GM18508 (cell line): ENCODE data around the gene FOXRED2.

ENCODE experiments used
- ATAC-seq: cut with Tn5 transposase; IDR thresholded peaks from one replicate; pipeline ENCODE4 v1.9.1; 2021; ENCODE audit warnings: moderate number of reproducible peaks; ENCODE audit not compliant: insufficient read depth, unreplicated experiment

FOXRED2 gene

DNA sequence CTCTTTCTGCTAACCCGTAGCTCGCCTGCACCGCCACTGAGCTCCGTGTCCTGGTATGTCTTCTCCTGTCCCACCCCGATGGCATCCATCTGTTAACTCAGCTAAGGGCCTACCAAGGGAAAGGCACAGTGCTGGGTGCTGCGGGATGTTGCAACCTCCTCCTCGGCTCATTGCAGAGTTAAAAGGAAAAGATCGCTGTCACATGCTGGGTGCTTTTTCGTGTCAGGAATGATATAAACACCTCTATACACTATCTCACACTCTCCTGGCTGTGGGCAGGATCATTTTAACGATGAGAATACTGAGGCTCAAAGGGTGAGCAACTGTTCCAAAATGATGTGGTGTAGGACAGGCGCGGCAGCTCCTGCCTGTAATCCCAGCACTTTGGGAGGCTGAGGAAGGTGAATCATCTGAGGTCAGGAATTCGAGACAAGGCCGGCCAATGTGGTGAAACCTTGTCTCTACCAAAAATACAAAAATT lies 35.5 kb downstream of the FOXRED2 start:
- ATAC-seq, result no peak

DNA sequence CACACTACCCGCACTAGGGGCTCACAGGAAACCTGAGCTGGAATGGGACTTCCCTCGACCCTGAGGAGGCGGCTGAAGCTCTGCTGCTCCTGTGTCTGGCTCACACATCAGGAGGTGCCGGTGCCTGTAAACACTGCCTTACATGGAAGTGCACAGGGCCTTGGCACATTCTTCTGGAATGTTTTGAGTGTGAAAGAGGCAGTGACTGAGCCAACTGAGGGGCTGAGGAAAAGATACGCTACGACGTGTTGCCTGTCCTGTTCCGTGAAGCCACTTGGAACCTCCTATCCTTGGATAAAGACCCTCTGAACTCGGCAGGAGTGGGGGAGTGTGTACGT lies 35.9 kb downstream of the FOXRED2 start:
- no peak for ATAC-seq

DNA sequence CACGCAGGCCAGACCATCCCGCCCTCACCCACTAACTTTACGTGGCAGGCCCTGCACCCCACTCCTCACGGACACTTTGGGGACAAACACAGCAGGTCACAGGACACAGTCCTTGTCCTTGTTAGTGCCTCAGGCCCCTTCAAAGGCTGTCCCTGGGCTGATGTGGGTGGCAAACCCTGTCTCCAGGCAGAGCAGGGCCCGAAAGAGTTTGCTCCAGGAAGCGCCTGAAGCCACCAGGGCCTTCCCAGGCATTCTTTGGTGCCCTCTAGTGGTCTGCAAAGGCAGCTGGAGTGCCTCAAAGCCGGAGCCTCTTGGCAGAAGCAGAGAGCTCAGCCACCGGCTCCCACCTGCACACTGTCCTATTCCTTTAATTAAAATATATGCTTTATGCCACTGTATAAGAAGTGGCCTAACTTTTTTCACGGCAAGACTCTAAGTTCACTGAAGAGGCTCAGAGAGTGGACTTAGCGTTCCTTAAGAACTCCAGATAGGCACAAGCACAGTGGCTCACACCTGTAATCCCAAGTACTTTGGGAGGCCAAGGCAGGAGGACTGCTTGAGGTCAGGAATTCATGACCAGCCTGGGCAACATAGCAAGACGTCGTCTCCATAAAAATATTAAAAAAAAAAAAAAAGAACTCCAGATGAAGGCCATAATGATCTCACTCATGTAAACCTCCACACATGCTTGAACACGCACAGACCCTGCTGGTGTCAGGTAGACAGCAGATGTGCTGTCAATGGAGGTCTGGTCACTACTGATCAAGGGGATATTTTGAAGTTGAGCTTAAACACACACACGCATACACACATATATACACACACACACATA lies 36.5 kb downstream of the FOXRED2 start:
- no peak for ATAC-seq

DNA sequence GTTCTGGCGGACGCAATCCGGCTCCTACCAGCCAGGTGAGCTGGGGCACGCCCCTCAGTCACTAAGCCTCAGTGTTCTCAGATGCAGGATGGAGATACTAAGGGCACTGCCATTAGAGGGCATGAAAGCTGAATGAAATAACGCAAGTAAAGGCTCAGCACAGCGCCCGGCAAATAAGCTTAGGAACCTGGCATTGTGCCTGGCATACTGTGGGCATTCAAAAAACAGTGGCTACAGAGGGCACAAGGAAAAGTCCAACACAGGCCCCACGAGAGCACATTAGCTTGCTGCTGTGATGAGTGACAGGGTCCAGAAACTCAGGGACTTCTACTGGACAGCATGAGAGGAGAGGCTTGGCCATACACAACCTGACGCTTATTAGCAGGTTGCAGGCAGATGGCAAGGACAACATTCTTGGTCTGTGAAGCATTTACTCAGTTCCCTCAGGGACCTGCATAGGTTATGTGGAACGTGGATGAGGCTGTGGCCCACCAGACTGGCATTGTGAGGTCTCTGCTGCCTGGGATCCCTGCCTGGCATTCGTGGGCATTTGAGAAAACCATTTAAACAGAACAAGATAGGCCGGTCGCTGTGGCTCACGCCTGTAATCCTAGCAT lies 37.6 kb downstream of the FOXRED2 start:
- no peak for ATAC-seq

DNA sequence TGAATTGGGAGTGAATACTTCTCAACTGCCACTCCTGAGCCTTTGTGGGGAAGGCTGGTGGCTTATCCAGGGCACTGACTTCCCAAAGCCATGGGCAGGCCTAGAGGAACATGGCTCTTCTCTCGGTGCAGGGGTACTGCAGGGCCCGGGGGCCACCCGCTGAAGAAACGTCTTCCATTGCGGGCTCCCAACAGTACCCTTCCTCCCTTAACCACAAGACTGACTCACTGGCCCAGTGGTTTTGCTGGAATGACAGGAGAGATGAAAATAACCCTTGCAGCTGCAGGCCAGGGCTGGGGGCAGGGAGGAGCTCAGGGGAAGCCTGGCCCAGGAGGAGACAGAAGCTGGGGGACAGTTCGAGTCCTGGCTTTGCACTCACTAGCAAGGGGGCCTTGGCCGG lies 38.9 kb downstream of the FOXRED2 start:
- no peak for ATAC-seq

DNA sequence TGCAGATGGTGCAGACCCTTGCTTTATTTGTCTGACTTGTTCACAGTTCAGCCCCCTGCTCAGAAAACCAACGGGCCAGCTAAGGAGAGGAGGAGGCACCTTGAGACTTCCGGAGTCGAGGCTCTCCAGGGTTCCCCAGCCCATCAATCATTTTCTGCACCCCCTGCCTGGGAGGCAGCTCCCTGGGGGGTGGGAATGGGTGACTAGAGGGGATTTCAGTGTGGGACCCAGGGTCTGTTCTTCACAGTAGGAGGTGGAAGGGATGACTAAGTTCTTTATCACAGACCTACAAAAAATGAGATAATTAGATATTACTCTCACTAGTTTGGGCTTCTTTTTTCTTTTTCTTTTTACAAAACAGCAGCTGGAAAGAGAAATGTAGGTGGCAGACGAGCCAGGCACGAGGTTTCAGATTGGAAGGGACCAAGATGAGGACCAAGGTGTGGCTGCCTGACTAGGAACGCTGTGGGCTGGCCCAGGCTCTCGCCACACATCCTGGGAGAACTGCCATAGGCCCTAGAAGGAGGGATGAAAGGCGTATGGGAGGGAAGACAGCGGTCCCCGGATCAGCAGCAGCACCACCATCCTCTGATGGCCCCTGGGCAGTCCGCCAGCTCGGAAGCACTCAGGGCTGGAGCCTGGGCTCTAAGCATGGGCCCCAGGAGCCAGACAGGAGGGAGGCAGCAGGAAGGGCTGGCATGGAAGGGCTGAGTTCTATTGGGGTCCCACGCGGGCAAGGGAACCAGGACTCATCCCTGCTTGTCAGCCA lies 39.6 kb downstream of the FOXRED2 start:
- no peak for ATAC-seq

DNA sequence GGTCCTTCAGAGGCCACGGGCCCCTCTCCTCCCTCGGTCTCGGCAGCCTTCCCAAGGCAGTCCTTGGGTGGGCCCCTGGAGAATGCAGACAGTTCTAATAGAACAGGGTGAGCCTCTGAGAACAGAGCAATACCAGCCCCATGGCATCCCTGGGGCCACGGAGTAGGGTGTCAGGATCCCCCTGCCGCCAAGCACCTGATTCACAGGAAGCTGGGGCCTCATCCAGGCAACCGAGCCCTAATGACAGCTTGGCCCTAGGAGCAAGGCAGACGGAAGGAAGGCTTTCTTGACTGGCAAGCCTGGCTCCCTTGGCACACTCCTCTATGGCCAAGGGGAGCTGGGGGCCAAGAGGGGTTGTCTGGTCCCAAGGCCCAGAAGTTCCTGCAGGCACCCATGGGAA lies 40.6 kb downstream of the FOXRED2 start:
- ATAC-seq, result no peak

DNA sequence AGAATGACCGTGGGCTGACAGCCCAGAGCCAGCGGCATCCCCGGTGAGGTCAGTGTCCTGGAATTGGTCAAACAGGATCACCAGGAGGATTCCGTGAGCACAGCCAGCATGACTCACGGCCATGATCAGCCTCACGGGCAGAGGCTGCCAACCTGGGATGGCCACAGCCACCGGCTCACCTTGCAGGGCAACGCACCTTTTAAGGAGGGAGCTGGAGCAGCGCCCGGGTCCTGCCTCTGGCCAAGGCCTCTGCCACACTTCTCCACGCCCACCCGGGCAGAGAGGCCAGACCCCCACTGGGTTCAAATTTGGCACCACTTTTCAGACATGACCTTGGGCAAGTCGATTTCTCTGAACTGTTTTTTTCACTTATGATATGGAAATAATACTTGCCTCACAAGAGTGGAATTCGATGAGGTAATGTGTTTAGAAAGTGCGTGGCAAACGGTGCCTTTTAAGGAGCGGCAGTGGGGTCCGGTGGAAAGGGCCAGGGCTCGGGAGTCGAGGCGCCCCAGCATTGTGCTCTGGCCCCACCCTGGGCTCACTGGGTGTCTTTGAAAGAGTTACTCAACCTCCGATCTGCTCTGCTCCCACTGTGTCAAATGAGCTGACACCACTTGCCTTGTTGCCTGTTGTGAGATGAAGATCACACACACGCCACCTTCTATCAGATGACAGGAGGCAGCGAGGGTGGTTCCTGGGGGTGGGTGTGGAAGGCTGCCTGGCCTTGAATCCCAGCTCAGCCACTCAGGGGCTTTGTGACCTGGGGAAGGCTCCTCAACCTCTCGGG lies 41.4 kb downstream of the FOXRED2 start:
- ATAC-seq, result no peak

DNA sequence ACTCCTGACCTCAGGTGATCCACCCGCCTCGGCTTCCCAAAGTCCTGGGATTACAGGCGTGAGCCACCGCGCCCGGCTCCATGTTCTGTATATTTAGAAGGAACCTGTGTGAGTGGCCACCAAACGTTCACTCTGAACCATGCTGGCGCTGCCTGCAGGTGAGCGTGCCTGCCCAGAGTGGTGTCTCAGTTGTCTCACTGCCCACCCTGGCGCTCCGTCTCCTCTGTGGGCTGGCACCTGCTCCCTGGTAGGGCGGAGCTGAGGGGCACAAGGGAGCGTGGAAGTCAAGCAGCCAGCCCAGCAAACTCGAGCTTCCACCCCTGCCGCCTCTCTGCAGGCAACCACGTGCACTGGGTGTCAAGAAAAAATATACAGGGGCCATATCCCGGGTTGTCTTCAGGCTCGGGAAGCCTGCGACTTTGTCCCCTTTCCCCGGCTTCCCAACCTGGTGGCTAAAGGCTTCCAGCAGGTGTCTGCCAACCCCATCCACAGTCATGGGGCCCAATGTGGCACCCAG lies 42.1 kb downstream of the FOXRED2 start:
- no peak for ATAC-seq

DNA sequence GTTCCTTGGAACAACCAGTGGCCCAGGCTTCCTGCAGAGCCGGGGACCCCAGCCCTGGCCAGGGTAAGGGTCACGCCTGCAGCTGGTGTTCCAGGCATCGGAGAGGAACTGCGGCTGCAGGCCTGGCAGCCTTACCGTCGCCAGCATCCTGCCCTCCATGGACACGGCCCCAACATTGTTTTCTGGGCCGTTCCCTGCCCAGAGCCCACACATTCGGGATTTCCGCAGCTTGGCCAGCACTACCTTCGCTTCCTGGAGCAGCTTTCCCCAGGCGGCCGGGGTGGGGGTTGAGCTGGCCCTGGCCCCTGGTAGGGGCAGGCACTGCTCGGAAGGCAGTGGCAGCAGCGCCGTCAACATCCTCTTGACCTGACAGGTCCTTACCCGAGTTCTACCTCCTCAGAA lies 43.1 kb downstream of the FOXRED2 start:
- ATAC-seq, result no peak

DNA sequence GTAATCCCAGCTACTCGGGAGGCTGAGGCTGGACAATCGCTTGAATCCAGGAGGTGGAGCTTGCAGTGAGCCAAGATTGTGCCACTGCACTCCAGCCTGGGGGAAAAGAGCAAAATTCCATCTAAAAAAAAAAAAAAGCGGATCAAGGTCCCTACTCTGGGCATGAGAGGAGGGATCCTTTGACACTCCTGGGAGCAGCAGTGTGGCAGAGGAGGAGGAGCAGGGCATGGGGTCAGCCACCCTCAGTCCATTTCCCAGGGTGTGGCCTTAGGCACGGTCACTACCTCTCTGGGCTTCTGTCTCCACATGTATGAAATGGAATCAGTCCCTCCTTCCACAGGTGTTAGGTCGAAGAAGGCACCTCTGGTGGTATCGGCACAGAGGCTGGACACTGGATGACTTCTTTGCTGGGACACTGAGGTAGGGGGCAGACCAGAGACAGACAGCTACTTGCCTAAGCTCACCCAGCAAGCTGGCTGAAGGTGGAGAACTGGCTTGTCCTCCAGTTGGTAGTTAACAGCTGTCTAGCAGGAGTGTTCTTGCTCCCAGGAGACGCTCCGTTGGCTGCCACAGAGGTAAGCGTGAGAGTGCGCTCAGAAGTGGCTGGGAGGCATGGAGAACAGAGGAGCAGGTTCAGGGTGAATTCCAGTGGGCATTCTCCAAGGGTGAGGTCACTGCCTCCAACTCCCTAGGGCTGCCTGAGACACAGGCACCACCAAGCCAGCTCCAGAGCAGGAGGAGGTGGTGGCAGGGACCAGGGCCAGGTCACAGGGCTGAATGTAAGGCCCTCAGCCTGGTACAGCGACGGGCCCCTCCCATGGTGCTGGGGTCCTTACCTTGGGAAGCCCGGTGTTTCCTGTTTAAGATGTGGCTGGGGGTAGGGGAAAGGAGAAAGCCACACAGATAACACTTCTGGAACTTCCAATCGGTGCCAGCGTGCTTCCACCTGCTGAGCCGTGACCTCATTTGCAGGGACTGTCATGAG lies 44.9 kb downstream of the FOXRED2 start:
- no peak for ATAC-seq

DNA sequence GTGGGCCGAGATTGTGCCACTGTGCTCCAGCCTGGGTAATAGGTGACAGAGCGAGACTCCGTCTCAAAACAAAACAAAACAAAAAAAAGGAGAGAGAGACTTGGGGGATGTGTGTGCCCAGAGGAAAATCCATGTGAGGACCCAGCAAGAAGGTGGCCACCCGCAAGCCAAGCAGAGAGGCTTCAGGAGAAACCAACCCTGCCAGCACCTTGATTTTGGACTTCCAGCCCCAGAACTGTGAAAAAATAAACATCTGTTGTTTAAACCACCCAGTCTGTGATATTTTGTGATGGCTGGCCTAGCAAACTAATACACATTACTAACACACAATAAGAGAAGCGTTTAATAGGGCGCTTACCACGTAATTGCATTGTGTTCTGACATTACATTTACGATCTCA lies 46.6 kb downstream of the FOXRED2 start:
- no peak for ATAC-seq

DNA sequence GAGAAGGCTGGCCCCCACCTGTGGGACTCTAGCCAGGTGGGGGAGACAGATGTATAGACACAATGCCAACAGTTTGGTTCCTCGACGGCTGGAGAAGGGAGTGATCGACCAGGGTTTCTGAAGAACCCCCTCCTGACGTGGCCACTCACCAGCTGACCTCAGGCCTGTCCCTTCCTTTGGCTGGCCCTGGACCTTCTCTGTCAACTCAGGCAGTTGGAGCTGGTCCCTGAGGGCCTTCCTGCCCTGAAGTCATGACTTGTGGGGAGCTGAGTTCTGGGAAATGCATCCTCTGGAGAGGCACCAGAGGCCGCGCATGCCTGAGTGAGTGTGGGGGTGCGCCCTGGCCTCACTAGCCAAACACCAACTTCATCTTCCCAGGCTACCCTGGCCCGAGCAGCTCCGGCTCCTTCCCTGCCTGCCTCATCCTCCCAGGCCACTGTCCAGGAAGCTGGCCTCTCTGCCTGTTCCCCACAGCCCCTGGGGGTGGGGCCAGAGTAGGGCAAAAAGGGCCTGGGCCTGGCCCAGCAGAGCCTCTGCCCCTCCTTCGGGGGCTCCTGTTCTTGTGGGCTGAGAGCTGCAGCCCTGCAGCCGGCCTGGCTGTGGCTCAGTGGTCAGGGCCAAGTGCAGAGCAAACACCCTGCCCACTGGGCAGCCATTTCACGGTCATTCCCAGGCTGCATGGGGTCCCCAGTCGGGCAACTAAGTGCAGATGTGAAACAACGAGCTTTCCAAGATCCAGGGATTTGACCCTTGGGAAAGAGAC lies 49.0 kb downstream of the FOXRED2 start:
- ATAC-seq, result no peak

DNA sequence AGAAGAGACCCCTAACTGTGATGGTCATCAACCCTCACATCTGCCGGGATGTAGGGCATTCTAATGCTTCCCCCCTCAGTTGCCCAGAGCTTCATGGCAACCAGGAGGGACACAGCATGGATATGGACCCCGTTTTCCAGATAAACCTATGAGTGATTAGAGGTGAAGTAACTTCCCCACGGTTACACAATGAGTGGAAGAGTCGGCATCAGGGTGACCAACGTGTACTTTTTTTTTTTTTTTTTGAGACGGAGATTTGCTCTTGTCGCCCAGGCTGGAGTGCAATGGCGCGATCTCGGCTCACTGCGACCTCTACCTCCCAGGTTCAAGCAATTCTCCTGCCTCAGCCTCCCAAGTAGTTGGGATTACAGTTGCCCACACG lies 50.4 kb downstream of the FOXRED2 start:
- ATAC-seq, result no peak

DNA sequence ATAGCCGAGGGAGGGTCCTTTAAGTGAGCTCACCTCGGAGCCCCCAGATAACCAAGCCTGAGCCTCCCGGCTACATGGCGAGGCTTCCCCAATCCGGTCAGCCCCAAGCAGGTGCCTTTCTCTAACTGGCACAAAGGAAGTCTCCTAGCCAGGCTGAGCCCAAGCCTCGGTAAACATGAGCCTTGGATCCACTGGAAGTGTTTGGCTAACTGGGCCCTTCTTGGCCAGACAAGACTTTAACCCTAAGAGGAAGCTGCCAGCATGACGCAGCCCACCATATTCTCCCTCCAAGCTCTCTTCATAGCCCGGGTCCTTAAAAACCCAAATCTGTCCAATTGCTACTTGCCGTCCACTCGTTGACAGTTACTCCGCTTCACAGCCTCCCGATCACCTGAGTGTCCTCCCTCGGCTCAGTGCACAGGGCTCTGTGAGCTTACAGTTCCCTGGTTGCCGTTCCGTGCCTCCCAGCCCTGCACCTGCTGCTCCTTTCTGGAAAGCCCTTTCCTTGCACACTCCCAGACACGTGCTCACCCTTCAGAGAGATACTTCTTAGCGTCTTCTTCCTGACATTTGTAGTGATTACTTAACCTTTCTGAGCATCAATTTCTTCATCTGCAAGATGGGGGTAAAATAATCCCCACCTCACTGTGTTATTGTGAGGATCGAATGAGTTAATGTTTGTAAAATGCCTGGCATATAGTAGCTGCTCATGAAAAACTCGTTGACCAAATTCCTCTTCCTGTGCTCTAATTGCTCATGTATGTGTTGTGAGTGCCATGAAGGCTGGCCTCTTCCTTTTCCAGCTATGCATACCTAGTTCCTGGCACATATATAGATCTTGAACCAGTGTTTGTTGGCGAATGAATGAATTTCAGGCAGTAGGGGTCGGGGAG lies 51.0 kb downstream of the FOXRED2 start:
- ATAC-seq, result no peak

DNA sequence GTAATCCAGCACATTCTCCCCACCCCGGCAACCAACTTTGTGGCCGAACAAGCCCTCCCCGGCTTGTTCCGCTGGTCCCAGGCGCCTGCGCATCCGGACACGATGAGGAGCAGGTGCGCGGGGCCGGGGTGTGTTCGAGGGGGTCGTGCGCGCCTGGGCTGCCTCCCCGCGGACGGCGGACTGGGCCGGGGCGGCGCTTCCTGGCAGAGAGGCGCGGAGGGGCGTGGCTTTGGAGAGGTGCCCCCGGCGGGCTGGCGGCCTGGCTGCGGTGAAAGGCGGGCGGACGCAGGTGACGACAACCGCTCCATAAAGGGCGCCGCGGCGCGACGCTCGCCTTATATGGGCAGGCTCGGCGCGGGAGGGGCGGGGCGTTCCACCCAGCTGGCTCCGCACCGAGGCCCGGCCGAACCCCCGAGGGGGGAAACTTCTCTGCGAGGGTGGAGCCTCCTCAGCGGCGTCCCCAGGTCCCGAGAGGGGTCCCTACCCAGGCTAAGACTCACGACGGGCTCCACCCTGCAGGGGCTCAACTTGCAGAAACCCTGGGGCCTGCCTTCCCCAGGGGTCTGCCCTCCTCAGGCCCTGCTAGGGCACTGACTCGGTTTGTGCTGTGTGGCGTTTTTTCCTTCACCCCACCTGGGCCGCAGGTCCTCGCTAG lies 51.8 kb downstream of the FOXRED2 start:
- no peak for ATAC-seq

DNA sequence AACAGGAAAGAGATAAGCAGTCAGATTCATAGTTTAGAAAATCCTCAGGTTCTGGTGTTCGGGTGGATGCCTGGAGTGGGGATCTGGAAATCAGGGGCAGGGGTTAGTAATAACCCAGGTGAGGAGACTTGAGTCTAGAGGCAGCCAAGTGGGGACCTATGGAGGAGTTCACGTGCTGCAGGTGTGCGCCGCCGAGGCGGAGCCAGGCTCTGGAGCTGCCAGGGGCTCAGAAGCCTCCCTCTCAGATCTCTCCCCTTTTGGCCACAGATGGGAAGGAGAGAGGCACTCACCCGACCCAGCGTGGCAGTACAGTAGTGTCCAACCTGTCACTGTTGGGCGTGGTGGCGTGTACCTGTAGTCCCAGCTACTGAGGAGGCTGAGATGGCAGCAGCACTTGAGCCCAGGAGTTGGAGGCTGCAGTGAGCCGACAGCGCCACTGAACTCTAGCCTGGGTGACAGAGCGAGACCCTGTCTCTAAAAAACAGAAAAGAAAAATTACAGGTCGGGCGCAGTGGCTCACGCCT lies 52.9 kb downstream of the FOXRED2 start:
- ATAC-seq, result no peak
